SK-N-SH (cell line): ENCODE results near the gene BCAS4. TPM values are rescaled to one million over a fixed set of nuclear protein-coding genes. Genes with fewer than 3 reads are reported as not detected.

Source experiments
- CTCF ChIA-PET: fragments of 300-600, 350-600 bp; formaldehyde crosslinking; extraction: SDS; loops from one replicate; lab custom pipeline; 2021; lab: Yijun Ruan, JAX
- POLR2A ChIA-PET: fragments of 350-600 bp; sonication (Branson Sonifier 250); formaldehyde crosslinking; extraction: SDS; loops from one replicate; lab custom pipeline; 2020; ENCODE audit warnings: antibody characterized with exemption, inconsistent platforms; lab: Yijun Ruan, JAX
- DNase-seq: peaks from one replicate; pipeline ENCODE4 v3.0.0; 2012
- H2AFZ ChIP-seq: fragments of 200-600 bp; sonication (generic); 2 replicates; pipeline ENCODE4 v1.8.1; 2016; ENCODE audit warnings: antibody characterized with exemption, mild to moderate bottlenecking, low read depth
- H3F3A ChIP-seq: fragments of 200-600 bp; sonication (generic); replicated peaks from 2 replicates; pipeline ENCODE3; 2016; ENCODE audit warnings: antibody characterized with exemption, mild to moderate bottlenecking; ENCODE audit not compliant: insufficient read depth
- H3K27ac ChIP-seq, 2 experiments: fragments of 200-500 bp in 1 of 2; fragments of 200-600 bp in 1 of 2; sonication (Bioruptor generic) in 1 of 2; sonication (generic), shearing (Covaris generic) in 1 of 2; 2 replicates each; pipeline versions ENCODE4 v1.5.1 to v1.6.1; 2014 to 2016; ENCODE audit warnings: low read depth in 2 of 2, inconsistent platforms in 1 of 2, low read length in 1 of 2, mild to moderate bottlenecking in 1 of 2, mixed read lengths in 1 of 2
- H3K27me3 ChIP-seq: fragments of 200-600 bp; sonication (generic), shearing (Covaris generic); 2 replicates; pipeline ENCODE4 v1.6.1; 2016; ENCODE audit warnings: mixed run types; ENCODE audit not compliant: insufficient read depth
- H3K36me3 ChIP-seq, 2 experiments: fragments of 200-500 bp in 1 of 2; fragments of 200-600 bp in 1 of 2; sonication (Bioruptor generic) in 1 of 2; sonication (generic) in 1 of 2; replicated peaks in 1 of 2; 2 replicates each; pipeline versions ENCODE3 to v1.5.1; 2014 to 2016; ENCODE audit warnings: low read length in 1 of 2, mild to moderate bottlenecking in 1 of 2; ENCODE audit not compliant: insufficient read depth in 2 of 2, control insufficient read depth in 1 of 2
- H3K4me1 ChIP-seq, 2 experiments: fragments of 200-500 bp in 1 of 2; fragments of 200-600 bp in 1 of 2; sonication (Bioruptor generic) in 1 of 2; sonication (generic), shearing (Covaris generic) in 1 of 2; 2 replicates each; pipeline versions ENCODE4 v1.5.1 to v1.6.1; 2014 to 2016; ENCODE audit warnings: low read depth in 1 of 2, low read length in 1 of 2, mixed run types in 1 of 2; ENCODE audit not compliant: insufficient read depth in 2 of 2, control insufficient read depth in 1 of 2
- H3K4me2 ChIP-seq: fragments of 200-600 bp; sonication (generic), shearing (Covaris generic); 2 replicates; pipeline ENCODE4 v1.6.1; 2017; ENCODE audit warnings: mixed run types
- H3K4me3 ChIP-seq, 2 experiments: fragments of 200-500 bp in 1 of 2; fragments of 200-600 bp in 1 of 2; sonication (Bioruptor generic) in 1 of 2; sonication (generic), shearing (Covaris generic) in 1 of 2; 2 replicates each; pipeline versions ENCODE4 v1.5.1 to v1.8.1; 2014 to 2016; ENCODE audit warnings: low read depth in 2 of 2, inconsistent platforms in 1 of 2, low read length in 1 of 2, mild to moderate bottlenecking in 1 of 2, mixed read lengths in 1 of 2, moderate library complexity in 1 of 2
- H3K79me2 ChIP-seq: fragments of 200-600 bp; sonication (generic); 2 replicates; pipeline ENCODE4 v1.8.1; 2017; ENCODE audit warnings: mild to moderate bottlenecking; ENCODE audit not compliant: insufficient read depth
- H3K9ac ChIP-seq: fragments of 200-600 bp; sonication (generic); 2 replicates; pipeline ENCODE4 v1.6.1; 2017; ENCODE audit warnings: mixed run types
- H3K9me2 ChIP-seq: fragments of 200-600 bp; sonication (generic); 2 replicates; pipeline ENCODE4 v1.6.1; 2017; ENCODE audit warnings: mixed run types
- H3K9me3 ChIP-seq: fragments of 200-600 bp; sonication (generic); 2 replicates; pipeline ENCODE4 v1.6.1; 2017; ENCODE audit warnings: mixed run types, mild to moderate bottlenecking, moderate library complexity
- H4K20me1 ChIP-seq: fragments of 200-600 bp; sonication (generic); 2 replicates; pipeline ENCODE4 v1.6.1; 2017; ENCODE audit warnings: mild to moderate bottlenecking, mixed run types; ENCODE audit not compliant: insufficient read depth
- CHD2 ChIP-seq: fragments of 150-350 bp; IDR thresholded peaks from 2 replicates; pipeline ENCODE4 v1.6.1; 2018; ENCODE audit warnings: low read length; ENCODE audit not compliant: partially characterized antibody
- EZH2phosphoT487 ChIP-seq: fragments of 200-600 bp; sonication (generic); IDR thresholded peaks from 2 replicates; pipeline ENCODE4 v1.6.1; 2017; ENCODE audit warnings: low read depth, mixed run types, mild to moderate bottlenecking, antibody characterized with exemption, moderate library complexity, borderline replicate concordance
- FOSL2 ChIP-seq: IDR thresholded peaks from 2 replicates; pipeline ENCODE4 v1.4.0; 2012; ENCODE audit warnings: low read depth, mild to moderate bottlenecking, moderate library complexity, borderline replicate concordance
- FOXJ3 ChIP-seq: sonication (generic); formaldehyde crosslinking; IDR thresholded peaks from 2 replicates; pipeline ENCODE4 v1.5.1; 2020; ENCODE audit warnings: mild to moderate bottlenecking, missing genetic modification reagents
- GABPA ChIP-seq: IDR thresholded peaks from 2 replicates; pipeline ENCODE4 v1.4.0; 2012; ENCODE audit warnings: low read depth, mild to moderate bottlenecking
- IRF3 ChIP-seq: fragments of 150-350 bp; IDR thresholded peaks from 2 replicates; pipeline ENCODE4 v1.6.1; 2016; ENCODE audit warnings: mild to moderate bottlenecking, low read depth, low read length
- MAX ChIP-seq: IDR thresholded peaks from 2 replicates; pipeline ENCODE4 v1.4.0; 2012; ENCODE audit warnings: low read depth
- MEF2A ChIP-seq: IDR thresholded peaks from 2 replicates; pipeline ENCODE4 v1.4.0; 2012; ENCODE audit warnings: low read depth, borderline replicate concordance
- MXI1 ChIP-seq: IDR thresholded peaks from 2 replicates; pipeline ENCODE4 v1.6.1; 2012; ENCODE audit warnings: mild to moderate bottlenecking, low read depth, low read length, improper control_type of control experiment
- NFIC ChIP-seq: IDR thresholded peaks from 2 replicates; pipeline ENCODE4 v1.4.0; 2012; ENCODE audit warnings: borderline replicate concordance
- NRF1 ChIP-seq: IDR thresholded peaks from 2 replicates; pipeline ENCODE4 v1.6.1; 2012; ENCODE audit warnings: low read depth, mild to moderate bottlenecking, low read length
- PBX3 ChIP-seq: IDR thresholded peaks from 2 replicates; pipeline ENCODE4; 2012
- POLR2AphosphoS5 ChIP-seq: IDR thresholded peaks from 2 replicates; pipeline ENCODE4 v1.6.1; 2012; ENCODE audit warnings: low read depth, low read length
- RCOR1 ChIP-seq: fragments of 150-350 bp; IDR thresholded peaks from 2 replicates; pipeline ENCODE4 v1.6.1; 2017; ENCODE audit warnings: antibody characterized with exemption, low read length
- REST ChIP-seq: IDR thresholded peaks from 2 replicates; pipeline ENCODE4 v1.6.1; 2012; ENCODE audit warnings: mild to moderate bottlenecking, low read depth, low read length, moderate library complexity
- RXRA ChIP-seq: IDR thresholded peaks from 2 replicates; pipeline ENCODE4 v1.4.0; 2012; ENCODE audit warnings: low read depth, mild to moderate bottlenecking, borderline replicate concordance
- SMC3 ChIP-seq: IDR thresholded peaks from 2 replicates; pipeline ENCODE4 v1.6.1; 2012; ENCODE audit warnings: low read depth, low read length, improper control_type of control experiment
- TAF1 ChIP-seq: IDR thresholded peaks from 2 replicates; pipeline ENCODE4 v1.6.1; 2012; ENCODE audit warnings: low read depth, mild to moderate bottlenecking, low read length, moderate library complexity, borderline replicate concordance
- YY1 ChIP-seq: IDR thresholded peaks from 2 replicates; pipeline ENCODE4 v1.4.0; 2012; ENCODE audit warnings: low read depth, mild to moderate bottlenecking
- WGBS: methylation state at CpG from one replicate; pipeline ENCODE4 v1.1.6; 2017; ENCODE audit warnings: low lambda C conversion rate; 5-methylcytosine and 5-hydroxymethylcytosine counted together
- polyA plus RNA-seq, 3 experiments: library from polyadenylated mRNA; depleted of rRNA; stranded (reverse); fragments of >200 nt; gene quantifications; 2 replicates each; pipeline ENCODE4 v1.2.3, GENCODE V29; 2012

The BCAS4 gene
- polyA plus RNA-seq, 1 of the 3 experiments (the other 2 are of a cell fraction): 43.8 TPM

- no peak for TF ChIP-seq RXRA
- no peak for TF ChIP-seq FOSL2
- TF ChIP-seq FOXJ3 (CRISPR knock-in tag): no peak
- no peak for TF ChIP-seq CHD2
- TF ChIP-seq PBX3: no peak
- TF ChIP-seq IRF3: no peak
- no peak for TF ChIP-seq RCOR1
- no peak for TF ChIP-seq YY1
- no peak for TF ChIP-seq REST
- no peak for TF ChIP-seq EZH2phosphoT487
- no peak for TF ChIP-seq TAF1
- TF ChIP-seq NFIC: no peak
- TF ChIP-seq GABPA: no peak
- no peak for TF ChIP-seq NRF1
- no peak for TF ChIP-seq MEF2A
- TF ChIP-seq POLR2AphosphoS5: no peak
- TF ChIP-seq MAX: no peak
- no peak for TF ChIP-seq SMC3
- no peak for TF ChIP-seq MXI1
- ChIA-PET POLR2A (no interaction called here), CTCF (interaction anchor here (0.7 to 3.3 kb wide), 3 partner anchors 11 to 86 kb away, joined by 3 to 19 read pairs (median 3); partner anchors contain the start of gene BCAS4)
- H3K9me3 ChIP-seq: no peaks in the 10 kb centered on the region
- no peaks in the 10 kb centered on the region for H3K27me3 ChIP-seq
- H3K9me2 ChIP-seq: no peaks in the 10 kb centered on the region
- peaks cover 0 to 9% of the 10 kb centered on the region in 2 experiments; a peak in 1 of 4 replicates for H3K4me1 ChIP-seq
- H4K20me1 ChIP-seq: no peaks in the 10 kb centered on the region
- WGBS: 96% methylated on average over 4 of the region's 6 CpGs
- no peak overlapping the region for H3K4me3 ChIP-seq
- no peaks in the 10 kb centered on the region for H3F3A ChIP-seq
- no peaks in the 10 kb centered on the region for H3K79me2 ChIP-seq
- no peaks in the 10 kb centered on the region for H3K36me3 ChIP-seq
- no peak overlapping the region for H2AFZ ChIP-seq
- no peak overlapping the region for H3K27ac ChIP-seq
- no peak for DNase-seq
- H3K9ac ChIP-seq: no peak overlapping the region
- no peak overlapping the region for H3K4me2 ChIP-seq
These were observed 11.0 kb upstream of the BCAS4 start for GRCh38 chr20:50783903-50784302.
